Measurements from ENCODE around the gene TTC23.

- TF ChIP-seq POLR2A (IDR thresholded peaks at IDR 0.05; ENCODE audit: low read depth) = peak; percentile 28
- TF ChIP-seq, protein P1, sequence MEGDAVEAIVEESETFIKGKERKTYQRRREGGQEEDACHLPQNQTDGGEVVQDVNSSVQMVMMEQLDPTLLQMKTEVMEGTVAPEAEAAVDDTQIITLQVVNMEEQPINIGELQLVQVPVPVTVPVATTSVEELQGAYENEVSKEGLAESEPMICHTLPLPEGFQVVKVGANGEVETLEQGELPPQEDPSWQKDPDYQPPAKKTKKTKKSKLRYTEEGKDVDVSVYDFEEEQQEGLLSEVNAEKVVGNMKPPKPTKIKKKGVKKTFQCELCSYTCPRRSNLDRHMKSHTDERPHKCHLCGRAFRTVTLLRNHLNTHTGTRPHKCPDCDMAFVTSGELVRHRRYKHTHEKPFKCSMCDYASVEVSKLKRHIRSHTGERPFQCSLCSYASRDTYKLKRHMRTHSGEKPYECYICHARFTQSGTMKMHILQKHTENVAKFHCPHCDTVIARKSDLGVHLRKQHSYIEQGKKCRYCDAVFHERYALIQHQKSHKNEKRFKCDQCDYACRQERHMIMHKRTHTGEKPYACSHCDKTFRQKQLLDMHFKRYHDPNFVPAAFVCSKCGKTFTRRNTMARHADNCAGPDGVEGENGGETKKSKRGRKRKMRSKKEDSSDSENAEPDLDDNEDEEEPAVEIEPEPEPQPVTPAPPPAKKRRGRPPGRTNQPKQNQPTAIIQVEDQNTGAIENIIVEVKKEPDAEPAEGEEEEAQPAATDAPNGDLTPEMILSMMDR (IDR thresholded peaks at IDR 0.05) = peak; percentile 77 to 87 (median 86)
- peak; percentile 88 to 96 for TF ChIP-seq POLR2AphosphoS5 (IDR thresholded peaks at IDR 0.05)
Observed at GRCh38 chr15:99100245-99101173, 148.9 kb downstream of the TTC23 start.
